Right lobe of liver (tissue), 4 donors: ENCODE data around the gene GP1BB.

Experiments
- CTCF ChIP-seq, 4 donors: fragments of 200-600 bp in 3 of 4; fragments of 450-650 bp in 1 of 4; IDR thresholded peaks; one replicate each; pipeline versions ENCODE4 v1.5.1 to v1.8.0; 2016 to 2022; ENCODE audit warnings: antibody characterized with exemption in 4 of 4, mild to moderate bottlenecking in 2 of 4
- POLR2A ChIP-seq: fragments of 450-650 bp; IDR thresholded peaks from one replicate; pipeline ENCODE4 v1.6.1; 2017; ENCODE audit warnings: antibody characterized with exemption, mild to moderate bottlenecking
- donor health status: DM: no; HTN: no; CAD: no.
- donor health status: DM: no; HTN: no; CAD: no.
- donor health status: DM: no; HTN: yes; CAD: no.

- no peak for TF ChIP-seq CTCF (IDR thresholded peaks at IDR 0.05)
- no peak for TF ChIP-seq POLR2A
These were observed 43.0 kb upstream of the GP1BB start for GRCh38 chr22:19680287-19680881.
